D721Med (cell line): ENCODE measurements around the gene TRAPPC11.

Experiments used
- DNase-seq: peaks from one replicate; pipeline ENCODE4 v3.0.0; 2011; ENCODE audit warnings: low spot score; ENCODE audit not compliant: insufficient read length
- FAIRE-seq: peaks from 2 replicates; lab custom pipeline; 2011; peaks lifted over from hg19 to GRCh38; lab: Jason Lieb, UNC
- TF ChIP-seq, protein P1 (sequence below): IDR thresholded peaks from 2 replicates; pipeline ENCODE4 v1.5.1; 2012; ENCODE audit warnings: mild to moderate bottlenecking, control low read depth; ENCODE audit not compliant: insufficient read depth; ENCODE audit errors: missing control alignments

The TRAPPC11 gene

DNA sequence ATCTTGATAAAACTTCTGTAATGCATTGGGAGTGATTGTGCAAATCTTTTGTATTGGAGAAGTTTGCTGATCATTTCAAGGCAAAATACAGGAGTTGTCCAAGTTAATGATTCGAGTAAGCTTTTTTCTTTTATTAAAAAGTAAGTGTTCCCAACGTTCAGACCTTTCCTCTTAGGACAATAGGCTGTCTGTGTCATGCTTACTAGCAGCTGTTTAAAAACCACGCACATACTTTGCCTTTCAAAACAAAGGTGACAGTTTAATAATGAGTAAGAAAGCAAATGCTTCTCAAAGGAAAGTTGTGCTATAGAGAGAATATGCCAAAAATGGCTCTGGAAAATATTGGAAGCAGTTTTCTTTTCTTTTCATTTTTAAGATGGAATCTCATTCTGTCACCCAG is 11.2 kb downstream of the TRAPPC11 start:
- DNase-seq: no peak
- TF ChIP-seq, protein P1, sequence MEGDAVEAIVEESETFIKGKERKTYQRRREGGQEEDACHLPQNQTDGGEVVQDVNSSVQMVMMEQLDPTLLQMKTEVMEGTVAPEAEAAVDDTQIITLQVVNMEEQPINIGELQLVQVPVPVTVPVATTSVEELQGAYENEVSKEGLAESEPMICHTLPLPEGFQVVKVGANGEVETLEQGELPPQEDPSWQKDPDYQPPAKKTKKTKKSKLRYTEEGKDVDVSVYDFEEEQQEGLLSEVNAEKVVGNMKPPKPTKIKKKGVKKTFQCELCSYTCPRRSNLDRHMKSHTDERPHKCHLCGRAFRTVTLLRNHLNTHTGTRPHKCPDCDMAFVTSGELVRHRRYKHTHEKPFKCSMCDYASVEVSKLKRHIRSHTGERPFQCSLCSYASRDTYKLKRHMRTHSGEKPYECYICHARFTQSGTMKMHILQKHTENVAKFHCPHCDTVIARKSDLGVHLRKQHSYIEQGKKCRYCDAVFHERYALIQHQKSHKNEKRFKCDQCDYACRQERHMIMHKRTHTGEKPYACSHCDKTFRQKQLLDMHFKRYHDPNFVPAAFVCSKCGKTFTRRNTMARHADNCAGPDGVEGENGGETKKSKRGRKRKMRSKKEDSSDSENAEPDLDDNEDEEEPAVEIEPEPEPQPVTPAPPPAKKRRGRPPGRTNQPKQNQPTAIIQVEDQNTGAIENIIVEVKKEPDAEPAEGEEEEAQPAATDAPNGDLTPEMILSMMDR: no peak
- no peak for FAIRE-seq

- TF ChIP-seq, protein P1: no peak
- FAIRE-seq: no peak
- DNase-seq: no peak
Measured at GRCh38 chr4:183670960-183671555, 12.0 kb downstream of the TRAPPC11 start.

GRCh38 chr4:183674153-183674552 is 15.1 kb downstream of the TRAPPC11 start:
- FAIRE-seq: no peak
- DNase-seq: no peak
- TF ChIP-seq, protein P1: no peak

- TF ChIP-seq, protein P1: no peak
- no peak for DNase-seq
- FAIRE-seq: no peak
Measured at GRCh38 chr4:183675625-183676024, 16.5 kb downstream of the TRAPPC11 start.

GRCh38 chr4:183681119-183681518 is 22.0 kb downstream of the TRAPPC11 start:
- DNase-seq: no peak
- no peak for FAIRE-seq
- TF ChIP-seq, protein P1: no peak

DNA sequence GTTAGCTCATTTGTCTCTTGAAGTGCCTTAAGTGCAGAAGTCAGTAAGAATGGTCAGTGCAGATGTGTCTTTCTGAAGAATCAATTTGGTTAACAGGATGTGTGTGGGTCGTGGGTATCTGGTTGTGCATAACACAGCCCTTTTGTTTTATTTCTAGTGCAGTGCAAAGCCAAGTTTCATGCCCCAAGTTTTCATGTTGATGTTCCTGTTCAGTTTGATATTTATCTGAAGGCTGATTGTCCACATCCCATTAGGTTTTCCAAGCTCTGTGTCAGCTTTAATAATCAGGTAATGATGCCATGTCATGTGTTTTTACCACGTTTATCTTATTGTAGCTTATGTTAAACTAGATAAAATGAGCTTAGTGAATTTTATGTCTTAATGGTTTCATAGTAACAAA is 27.4 kb downstream of the TRAPPC11 start:
- no peak for FAIRE-seq
- TF ChIP-seq, protein P1: no peak
- DNase-seq: no peak

- TF ChIP-seq, protein P1: no peak
- FAIRE-seq: no peak
- DNase-seq: no peak
Measured at GRCh38 chr4:183688216-183688615, 29.1 kb downstream of the TRAPPC11 start.
